HCT116 (cell line): ENCODE results near the gene TMEM266.

Experiments
- EZH2 ChIP-seq: fragments of 200-600 bp; sonication (generic); IDR thresholded peaks from 2 replicates; pipeline ENCODE4 v1.6.1; 2017; ENCODE audit warnings: antibody characterized with exemption, mixed run types
- EZH2phosphoT487 ChIP-seq: fragments of 200-600 bp; IDR thresholded peaks from 2 replicates; pipeline ENCODE4 v1.6.1; 2018; ENCODE audit warnings: antibody characterized with exemption, borderline replicate concordance
- FOSL1 ChIP-seq: IDR thresholded peaks from 2 replicates; pipeline ENCODE4 v1.6.1; 2012; ENCODE audit warnings: low read depth
- JUND ChIP-seq: IDR thresholded peaks from 2 replicates; pipeline ENCODE4 v1.6.1; 2012
- MAX ChIP-seq: IDR thresholded peaks from 2 replicates; pipeline ENCODE4 v1.6.1; 2012
- POLR2A ChIP-seq: IDR thresholded peaks from 2 replicates; pipeline ENCODE4 v1.7.0; 2011; ENCODE audit warnings: borderline replicate concordance; ENCODE audit not compliant: insufficient read depth, insufficient read length; ENCODE audit errors: extremely low read depth
- RAD21 ChIP-seq: IDR thresholded peaks from 2 replicates; pipeline ENCODE4 v1.6.1; 2012; ENCODE audit warnings: low read depth, mild to moderate bottlenecking
- TF ChIP-seq, protein P1 (sequence below), 3 experiments: fragments of 200-600 bp in 1 of 3; sonication (generic) in 1 of 3; IDR thresholded peaks in 2 of 3; conservative IDR thresholded peaks in 1 of 3; 2 replicates each; pipeline ENCODE4 v1.5.1; 2012 to 2017; ENCODE audit warnings: low read depth in 2 of 3, low read length in 2 of 3, antibody characterized with exemption in 1 of 3, borderline replicate concordance in 1 of 3, control low read depth in 1 of 3, mild to moderate bottlenecking in 1 of 3, mixed read lengths in 1 of 3, mixed run types in 1 of 3, moderate library complexity in 1 of 3; ENCODE audit not compliant: insufficient read depth in 1 of 3
- TF ChIP-seq, protein P2 (sequence below): IDR thresholded peaks from 2 replicates; pipeline ENCODE4 v1.6.1; 2011; ENCODE audit warnings: mild to moderate bottlenecking, low read length, moderate library complexity; ENCODE audit not compliant: insufficient replicate concordance; ENCODE audit errors: extremely low read depth

- TF ChIP-seq EZH2 (no peak), POLR2A (no peak), FOSL1 (no peak), MAX (no peak), EZH2phosphoT487 (no peak), RAD21 (no peak), JUND (no peak)
- TF ChIP-seq, protein P1, sequence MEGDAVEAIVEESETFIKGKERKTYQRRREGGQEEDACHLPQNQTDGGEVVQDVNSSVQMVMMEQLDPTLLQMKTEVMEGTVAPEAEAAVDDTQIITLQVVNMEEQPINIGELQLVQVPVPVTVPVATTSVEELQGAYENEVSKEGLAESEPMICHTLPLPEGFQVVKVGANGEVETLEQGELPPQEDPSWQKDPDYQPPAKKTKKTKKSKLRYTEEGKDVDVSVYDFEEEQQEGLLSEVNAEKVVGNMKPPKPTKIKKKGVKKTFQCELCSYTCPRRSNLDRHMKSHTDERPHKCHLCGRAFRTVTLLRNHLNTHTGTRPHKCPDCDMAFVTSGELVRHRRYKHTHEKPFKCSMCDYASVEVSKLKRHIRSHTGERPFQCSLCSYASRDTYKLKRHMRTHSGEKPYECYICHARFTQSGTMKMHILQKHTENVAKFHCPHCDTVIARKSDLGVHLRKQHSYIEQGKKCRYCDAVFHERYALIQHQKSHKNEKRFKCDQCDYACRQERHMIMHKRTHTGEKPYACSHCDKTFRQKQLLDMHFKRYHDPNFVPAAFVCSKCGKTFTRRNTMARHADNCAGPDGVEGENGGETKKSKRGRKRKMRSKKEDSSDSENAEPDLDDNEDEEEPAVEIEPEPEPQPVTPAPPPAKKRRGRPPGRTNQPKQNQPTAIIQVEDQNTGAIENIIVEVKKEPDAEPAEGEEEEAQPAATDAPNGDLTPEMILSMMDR (IDR thresholded peaks at IDR 0.05 in 2 of 3, conservative IDR thresholded peaks at IDR 0.05 in 1 of 3; ENCODE audit: borderline replicate concordance in 1 of 3, insufficient read depth in 1 of 3, low read depth in 2 of 3, low read length in 2 of 3): no peak
- TF ChIP-seq, protein P2, sequence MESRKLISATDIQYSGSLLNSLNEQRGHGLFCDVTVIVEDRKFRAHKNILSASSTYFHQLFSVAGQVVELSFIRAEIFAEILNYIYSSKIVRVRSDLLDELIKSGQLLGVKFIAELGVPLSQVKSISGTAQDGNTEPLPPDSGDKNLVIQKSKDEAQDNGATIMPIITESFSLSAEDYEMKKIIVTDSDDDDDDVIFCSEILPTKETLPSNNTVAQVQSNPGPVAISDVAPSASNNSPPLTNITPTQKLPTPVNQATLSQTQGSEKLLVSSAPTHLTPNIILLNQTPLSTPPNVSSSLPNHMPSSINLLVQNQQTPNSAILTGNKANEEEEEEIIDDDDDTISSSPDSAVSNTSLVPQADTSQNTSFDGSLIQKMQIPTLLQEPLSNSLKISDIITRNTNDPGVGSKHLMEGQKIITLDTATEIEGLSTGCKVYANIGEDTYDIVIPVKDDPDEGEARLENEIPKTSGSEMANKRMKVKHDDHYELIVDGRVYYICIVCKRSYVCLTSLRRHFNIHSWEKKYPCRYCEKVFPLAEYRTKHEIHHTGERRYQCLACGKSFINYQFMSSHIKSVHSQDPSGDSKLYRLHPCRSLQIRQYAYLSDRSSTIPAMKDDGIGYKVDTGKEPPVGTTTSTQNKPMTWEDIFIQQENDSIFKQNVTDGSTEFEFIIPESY: no peak
These were observed 162.4 kb downstream of the TMEM266 start for GRCh38 chr15:76222159-76222558.
